GM19324 (cell line): Measurements from ENCODE around the gene TREML1.

Experiments
- ATAC-seq: cut with Tn5 transposase; IDR thresholded peaks from one replicate; pipeline ENCODE4 v1.9.1; 2021; ENCODE audit warnings: mild to moderate bottlenecking, moderate library complexity; ENCODE audit not compliant: unreplicated experiment, low FRiP score

The TREML1 gene

DNA sequence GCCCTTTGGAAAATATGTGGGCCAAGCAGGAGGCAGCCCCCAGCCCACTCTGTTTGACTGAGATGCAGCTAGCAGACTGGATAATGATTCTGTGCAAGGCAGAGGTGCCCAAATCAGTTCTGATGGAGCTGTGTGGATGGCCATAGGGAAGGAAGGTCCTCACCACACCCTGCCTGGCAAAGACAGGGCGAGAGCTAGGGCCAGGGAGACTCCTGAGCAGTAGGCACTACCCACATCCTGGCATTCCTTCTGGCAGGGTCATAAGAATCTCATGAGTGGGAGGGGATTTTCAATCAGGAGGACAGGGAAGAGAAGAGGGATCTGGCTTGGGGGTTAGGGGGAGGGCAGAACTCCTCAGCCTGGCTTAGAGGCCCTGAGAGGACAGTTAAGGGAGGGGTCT is 27.4 kb upstream of the TREML1 start:
- ATAC-seq = no peak

DNA sequence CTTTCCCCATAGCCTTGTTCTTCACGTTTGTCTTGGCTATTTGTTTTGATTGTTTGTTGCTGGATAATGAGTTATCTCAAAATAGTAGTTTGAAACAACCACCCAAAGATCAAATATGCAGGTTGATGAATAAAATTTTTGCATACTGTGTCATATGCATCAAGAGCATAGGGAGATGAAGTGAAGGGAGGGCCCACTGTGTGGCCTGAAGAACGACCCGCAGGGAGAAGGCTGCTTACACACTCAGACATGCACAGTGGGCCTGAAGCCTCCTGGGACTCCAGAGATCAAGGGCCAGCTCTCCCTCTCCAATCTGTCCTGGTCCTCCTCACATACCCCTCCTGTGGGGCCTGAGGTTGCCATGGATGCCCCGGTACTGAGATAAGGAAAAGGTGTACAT is 25.0 kb upstream of the TREML1 start:
- ATAC-seq = no peak

DNA sequence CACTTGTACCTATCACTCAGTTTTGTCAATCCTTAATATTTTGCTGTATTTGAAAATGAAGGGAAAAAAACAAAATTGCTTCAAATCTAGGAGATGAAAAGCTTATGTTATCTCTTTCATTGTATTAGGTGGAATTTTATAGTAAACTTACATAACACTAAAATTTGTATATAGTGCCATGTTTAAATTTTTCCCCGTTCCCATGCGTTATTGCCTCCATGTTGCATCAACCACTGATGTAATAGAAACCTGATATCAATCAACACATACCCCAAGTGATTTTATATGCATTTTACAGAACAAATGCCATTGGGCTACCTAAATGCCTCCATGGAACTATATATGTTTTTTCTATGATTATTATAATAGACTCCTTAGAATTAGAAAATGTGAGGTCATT is 23.5 kb upstream of the TREML1 start:
- no peak for ATAC-seq

DNA sequence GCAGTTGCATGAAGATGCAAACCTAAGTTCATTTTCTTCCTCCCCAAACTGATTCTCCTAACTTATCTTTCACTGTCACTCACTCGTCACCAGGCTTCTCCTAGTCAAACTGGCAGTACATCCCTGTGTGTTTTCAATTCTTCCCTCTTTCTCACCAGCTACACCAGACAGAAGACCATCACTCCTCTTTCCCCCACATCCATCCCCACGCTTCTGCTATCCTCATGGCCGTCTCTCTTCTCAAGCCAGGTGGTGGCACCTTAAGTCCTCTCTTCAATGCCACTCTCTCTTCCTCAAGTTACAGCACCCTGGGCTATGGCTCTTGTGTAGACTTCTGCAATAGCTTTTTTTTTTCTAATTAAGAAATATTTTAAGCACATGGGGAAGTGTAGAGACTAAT is 23.1 kb upstream of the TREML1 start:
- no peak for ATAC-seq

DNA sequence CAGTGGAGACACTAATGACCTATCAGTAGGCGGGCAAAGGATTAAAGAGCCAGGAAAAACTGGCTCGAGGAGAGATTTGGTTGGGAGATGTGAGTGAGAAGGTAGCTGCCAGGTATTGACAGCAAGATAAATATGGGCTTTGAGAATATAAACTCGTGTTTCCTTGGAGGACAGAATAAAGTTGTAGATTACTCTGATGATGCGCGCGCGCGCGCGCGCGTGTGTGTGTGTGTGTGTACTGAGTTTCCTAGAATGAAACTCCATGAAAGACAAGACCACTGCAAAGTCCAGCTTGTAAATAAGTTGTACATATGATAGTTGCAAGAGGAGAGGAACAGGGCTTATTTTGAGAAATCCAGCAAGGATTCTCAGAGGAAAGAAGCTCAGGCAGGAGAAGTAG is 22.0 kb upstream of the TREML1 start:
- ATAC-seq = no peak

DNA sequence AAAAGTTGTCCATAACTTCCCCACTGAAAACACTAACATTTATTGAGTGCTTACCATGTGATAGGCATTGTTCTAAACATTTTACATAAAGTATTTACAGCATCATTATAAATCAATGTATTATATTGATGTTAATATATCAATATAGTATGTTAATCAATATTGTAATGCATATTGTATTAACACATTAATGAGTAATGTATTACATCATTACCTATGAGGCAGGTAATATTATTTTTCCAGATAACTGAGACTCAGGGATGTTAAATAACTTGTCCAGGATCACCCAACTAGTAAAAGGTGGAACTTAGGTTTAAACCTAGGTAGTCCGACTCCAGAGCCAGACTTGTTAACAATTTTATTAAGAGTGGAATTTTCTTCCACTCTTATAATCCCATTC is 20.9 kb upstream of the TREML1 start:
- no peak for ATAC-seq

DNA sequence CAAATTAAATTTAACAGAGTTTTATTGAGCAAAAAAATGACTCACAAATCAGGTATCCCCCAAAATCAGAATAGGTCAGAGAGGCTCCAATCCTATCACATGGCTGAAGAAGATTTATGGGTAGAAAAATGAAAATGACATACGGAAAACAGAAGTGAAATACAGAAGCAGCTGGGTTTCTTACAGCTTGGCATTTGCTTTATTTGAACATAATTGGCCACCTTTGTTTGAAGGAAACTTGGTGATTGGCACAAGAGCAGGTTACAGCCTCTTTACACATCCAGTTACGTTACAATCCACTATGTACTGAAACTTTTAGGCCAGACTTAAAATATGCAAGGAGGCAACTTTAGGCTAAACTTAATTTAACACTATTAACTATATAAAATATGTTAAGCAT is 20.5 kb upstream of the TREML1 start:
- ATAC-seq = no peak

DNA sequence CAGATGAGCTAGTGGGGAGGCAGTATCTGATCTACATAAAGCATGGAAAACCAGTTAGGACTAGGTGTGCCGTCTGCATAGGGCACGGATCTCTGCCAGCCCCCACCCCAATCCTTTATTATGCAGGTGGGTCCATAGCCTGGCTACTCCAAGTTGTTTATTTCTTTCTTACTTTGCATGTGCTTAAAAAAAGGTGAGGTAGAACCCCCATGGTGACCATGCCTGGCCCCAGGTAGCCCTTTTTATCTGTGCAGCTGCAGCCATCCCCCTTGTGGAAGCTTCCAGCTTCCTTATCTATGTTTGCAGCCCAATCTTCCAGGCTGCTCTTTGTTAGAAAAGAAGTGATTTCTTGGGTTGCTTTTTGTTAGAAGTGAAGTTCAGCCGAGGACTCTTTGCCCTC is 17.8 kb upstream of the TREML1 start:
- ATAC-seq = no peak

DNA sequence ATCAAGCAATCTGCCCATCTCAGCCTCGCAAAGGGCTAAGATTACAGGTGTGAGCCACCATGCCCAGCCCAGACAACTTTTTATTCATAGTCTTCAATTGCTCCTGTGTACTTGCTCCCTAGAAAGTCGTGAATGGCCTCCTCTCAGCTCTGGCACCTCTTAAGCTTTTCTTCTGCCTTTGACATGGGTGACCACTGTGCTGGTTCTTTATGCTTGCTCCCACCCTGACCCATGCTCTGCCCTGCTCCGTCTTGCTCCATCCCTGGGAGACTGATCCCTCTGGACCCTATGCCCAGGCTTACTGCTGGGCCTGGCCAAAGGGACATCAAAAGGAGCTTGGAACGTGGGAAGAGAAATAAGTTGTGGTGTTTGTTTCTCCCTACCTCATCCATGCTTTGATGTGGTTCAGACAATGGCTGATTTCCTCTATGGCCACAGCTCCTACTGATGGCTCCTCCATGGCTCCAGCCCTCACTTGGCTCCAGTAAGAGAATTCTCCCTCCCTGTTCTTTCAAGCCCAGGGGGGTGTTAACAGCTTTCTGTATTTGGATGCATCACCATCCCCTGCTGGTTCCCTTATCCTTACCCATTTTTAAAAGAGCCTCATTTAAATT is 16.5 kb upstream of the TREML1 start:
- no peak for ATAC-seq

DNA sequence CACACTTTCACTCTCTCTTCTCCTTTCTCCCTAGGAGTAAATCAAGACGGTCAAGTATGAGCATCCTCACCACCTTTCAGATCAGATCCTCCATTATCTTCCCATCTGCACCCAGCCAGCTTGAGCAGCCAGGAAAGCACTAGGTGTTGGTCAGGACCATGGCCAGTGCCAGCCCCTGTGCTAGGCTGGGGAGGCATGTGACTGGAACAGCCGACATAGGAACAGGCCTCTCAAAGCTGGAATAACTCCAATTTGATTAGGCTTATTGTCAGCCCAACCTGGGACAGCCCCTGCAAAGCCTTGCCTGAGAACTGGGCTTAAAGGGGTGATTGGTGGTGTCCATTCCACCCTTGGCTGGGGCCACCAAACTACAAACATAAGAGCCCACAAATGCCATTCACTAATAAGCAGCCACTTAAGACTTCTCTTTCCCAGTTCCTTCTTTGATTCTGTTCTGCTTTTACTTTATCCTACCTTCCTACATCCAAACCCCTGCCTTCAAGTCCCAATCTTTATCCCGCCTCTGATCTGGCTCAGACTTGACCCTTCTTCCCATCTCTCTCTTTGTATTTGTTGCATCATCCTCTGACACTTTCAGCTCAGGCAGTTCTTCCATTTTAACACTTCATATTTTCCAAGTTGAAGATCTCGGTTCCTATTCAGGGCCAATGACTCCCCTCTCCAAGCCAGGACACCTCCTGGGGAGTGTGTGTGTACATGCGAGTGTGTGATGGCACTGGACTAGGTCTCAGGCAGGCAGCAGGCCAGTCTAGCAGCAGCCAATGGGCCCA is 13.2 kb upstream of the TREML1 start:
- no peak for ATAC-seq

DNA sequence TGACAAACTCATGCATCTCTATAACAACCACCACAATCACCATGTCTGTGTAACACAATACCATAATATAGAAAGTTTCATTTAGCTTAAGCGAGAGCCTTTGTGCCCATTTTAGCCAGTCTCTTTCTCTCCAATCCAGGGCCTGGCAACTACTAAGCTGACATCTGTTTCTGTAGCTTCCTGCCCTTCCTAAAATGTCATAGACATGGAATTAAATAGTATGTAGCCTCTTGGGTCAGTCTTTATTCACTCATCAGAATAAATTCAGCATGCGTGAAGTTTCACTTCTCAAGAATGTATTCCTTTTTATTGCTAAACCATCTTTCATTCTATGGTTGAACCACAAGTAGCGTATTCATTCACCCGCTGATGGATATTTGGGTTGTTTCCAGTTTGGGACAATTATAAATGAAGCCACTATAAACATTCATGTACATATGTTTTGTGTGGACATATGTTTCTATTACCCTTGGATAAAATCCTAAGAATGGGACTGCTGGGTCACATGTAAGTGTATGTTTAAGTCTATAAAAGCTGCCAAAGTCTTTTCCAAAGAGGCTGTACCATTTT is 10.5 kb upstream of the TREML1 start:
- no peak for ATAC-seq

DNA sequence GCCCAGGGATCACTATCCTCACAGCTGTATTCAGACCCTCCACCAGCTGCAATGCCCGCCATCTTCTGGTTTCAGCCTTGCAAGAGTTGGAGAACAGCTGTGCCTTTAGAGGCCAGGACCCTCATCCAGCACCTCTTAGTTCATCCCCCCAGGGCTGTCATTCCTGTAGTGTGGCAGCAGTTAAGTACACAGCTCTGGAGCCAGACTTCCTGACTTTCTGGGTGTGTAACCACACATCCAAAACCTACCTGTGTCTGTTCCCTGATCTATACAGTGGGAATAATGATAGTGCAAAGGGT is 9.2 kb upstream of the TREML1 start:
- ATAC-seq = no peak

DNA sequence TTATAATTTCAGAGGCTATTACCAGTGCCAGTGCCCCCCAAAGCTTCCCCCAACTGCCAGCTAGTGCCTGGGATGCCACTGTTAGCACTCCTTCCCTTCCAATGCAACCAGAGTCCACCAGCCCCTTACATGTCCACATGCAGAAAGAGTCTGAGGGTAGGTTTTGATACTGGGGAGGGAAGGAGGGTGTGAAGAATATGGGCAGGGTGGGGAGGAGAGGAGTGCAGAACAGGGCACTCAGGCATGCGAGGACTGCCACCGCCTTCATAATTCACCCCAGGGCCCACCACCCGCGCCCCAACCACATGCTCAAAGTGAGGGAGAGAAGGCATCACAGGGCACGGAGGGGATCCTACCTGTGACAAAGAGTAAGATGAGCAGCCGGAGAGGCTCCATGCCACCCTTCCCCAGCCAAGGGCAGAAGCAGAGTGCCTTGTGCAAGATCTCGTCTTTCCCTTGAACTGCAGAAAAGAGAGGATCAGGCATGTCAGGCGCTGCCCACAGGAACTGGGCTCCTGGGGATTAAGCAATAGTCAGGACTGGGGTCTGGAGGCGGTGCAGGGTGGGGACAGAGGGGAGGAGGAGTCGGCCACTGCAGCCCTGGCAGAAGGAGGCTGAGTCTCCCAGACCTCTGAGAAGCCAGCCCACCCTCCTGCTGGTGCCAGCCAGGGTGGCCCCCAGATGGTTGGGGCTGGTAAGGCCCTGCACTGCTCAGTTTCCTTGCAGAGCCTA is 8.7 kb upstream of the TREML1 start, which contains the start of gene TREM2:
TREM2 (minus strand) TSS at position 430 of the 732 bp plus-strand sequence; CDS start at position 396, 34 bp downstream.
- ATAC-seq = no peak

DNA sequence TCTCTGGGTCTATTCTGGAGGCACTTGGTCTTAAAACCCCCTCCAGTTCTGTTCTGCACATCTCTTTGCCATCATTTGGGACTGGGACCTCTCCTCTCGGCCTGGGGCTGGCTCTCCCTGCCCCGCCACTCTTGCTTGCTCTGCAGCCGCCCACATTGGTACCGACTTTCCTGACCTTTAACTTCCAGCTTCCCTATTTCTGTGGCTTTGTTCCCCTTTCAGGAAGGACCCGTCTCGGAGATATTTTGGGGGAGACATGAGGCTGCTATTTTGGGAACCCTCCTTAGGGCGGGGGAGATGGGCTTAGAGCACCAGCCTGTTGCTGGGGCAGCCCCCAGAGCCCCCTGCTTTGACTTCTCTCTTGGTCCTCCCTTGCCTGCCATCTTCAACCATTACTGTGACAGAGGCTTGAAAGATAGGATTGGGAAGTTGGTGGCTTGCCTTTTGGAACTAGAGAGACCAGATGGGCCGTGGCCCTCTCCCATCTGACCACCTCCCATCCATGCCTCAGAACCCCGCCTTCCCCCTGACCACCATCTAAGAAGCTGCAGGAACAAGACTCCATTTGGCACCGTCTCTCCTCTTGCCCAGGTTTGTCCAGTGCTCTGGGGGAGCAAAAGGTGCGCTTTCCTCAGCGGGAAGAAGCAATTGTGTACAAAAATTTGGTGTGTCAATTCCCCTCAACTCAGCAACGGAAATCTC is 7.9 kb upstream of the TREML1 start:
- ATAC-seq = no peak

DNA sequence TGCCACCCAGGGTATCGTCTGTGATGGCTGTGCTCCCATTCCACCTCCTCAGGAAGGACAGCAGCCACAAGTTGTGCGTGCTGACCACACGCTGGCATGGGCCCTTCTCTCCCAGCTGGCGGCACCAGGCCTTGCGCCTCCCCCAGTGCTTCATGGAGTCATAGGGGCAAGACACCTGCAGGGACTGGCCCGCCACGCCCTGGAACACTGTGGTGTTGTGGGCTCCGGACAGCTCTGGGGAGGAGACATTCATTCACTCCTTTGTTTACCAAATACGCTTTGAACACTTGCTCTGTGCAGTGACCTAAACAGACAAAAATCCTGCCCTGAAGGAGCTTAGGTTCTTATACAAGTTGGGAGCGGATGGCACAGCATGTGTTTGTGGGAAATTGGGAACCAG is 7.2 kb upstream of the TREML1 start:
- ATAC-seq = no peak

DNA sequence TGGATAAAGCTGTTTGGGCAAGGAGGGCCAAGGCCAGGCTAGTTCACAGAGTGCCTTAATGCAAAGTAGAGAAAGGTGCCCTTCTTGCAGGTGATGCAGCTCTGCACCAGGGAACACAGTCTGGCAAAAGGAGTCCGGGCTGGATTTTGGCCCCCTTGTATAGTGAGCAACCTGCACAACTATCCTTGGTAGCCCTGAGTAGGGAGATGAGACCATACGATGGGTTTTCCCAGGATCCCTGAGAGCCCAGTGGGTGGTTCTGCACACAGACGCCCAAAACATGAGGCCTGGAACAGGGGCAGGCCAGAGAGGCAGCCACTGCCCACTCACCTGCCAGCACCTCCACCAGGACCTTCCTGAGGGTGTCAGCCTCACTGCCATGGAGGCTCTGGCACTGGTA is 6.8 kb upstream of the TREML1 start:
- ATAC-seq = no peak

DNA sequence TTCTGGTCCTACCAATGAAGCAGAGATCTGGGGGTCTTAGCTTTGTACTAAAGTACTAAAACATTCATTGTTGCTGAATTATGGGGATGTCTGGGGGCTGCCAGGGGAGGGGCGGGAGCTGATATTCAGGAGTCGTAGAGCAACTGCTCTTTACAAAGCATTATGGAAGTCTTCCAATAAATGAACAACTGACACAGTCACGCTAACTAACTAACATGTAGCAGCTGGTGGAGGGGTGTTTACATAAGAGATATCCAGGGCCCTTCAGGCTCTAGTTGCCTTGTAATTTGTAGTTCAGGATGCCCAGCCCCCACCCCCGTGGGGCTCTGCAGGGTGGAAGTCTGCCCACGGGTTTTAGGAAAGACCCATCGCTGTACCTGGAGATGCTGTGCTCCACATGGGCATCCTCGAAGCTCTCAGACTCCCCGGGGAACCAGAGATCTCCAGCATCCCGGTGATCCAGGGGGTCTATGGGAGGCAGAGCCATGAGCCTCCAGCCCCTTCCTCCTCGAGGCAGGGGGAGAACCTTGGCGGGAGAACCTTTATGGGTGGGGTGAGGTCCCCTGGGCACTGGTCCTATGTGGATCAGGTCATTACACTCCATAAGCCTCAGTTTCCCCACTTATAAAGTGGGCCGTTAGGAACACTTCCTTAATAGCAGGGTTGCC is 5.4 kb upstream of the TREML1 start:
- ATAC-seq = no peak

DNA sequence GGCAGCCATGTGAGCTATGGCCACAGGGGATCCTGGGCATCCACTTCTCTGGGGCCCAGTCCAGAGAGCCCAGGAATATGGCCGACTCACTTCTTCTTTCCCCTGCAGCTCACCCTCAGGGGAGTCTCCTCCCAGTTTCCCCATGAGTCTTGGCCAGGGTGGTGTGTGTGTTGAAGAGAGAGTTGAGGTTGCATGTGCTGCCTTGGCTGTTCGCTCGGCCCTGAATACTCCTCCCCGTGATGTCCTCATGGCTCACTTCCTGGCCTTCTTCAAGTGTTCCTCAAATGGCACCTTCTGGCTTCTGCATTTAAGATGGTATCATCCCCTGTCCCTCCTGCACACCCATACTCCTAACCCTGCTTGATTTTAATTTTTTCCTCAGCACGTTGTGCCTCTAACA is 3.2 kb upstream of the TREML1 start:
- ATAC-seq = no peak

DNA sequence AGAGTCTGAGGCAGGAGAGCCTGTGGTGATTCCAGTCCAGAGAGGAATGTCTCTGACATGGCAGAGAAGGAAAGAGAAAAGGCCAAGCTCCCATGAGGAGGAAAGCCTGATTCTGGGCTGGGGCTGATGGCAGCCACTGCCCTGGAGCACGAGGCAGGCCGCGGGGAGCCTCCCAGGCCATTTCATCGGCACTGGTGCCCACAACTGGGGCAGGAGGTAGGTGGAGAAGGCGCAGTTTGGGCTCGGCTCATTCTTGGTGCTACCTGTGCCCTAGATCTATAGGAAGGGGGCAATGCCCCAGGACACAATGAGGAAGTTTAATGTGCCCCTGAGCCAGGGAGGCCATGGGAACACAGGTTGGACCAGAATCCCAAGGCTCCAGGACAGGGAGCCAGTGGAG is 2.6 kb upstream of the TREML1 start:
- ATAC-seq = no peak

DNA sequence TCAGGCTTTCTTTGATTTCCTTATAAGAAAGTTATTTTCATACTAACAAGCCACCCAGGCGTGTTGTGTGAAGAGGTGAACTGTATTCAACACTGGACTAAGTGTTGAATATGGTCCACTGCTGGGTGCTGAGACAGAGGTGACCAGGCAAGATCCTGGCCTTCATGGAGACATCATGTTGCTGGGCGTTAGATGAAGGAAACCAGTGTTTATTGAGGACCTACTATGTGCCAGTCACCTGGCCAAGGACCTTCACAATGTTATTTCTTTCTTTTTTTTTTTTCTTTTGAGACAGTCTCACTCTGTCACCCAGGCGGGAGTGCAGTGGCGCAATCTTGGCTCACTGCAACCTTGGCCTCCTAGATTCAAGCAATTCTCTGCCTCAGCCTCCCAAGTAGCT is 1.9 kb upstream of the TREML1 start:
- ATAC-seq = no peak
